Measurements from ENCODE around the gene UNC5B.
A peak's percentile ranks its signal among the peaks of the same experiment; 100 is the strongest.

The UNC5B gene

DNA sequence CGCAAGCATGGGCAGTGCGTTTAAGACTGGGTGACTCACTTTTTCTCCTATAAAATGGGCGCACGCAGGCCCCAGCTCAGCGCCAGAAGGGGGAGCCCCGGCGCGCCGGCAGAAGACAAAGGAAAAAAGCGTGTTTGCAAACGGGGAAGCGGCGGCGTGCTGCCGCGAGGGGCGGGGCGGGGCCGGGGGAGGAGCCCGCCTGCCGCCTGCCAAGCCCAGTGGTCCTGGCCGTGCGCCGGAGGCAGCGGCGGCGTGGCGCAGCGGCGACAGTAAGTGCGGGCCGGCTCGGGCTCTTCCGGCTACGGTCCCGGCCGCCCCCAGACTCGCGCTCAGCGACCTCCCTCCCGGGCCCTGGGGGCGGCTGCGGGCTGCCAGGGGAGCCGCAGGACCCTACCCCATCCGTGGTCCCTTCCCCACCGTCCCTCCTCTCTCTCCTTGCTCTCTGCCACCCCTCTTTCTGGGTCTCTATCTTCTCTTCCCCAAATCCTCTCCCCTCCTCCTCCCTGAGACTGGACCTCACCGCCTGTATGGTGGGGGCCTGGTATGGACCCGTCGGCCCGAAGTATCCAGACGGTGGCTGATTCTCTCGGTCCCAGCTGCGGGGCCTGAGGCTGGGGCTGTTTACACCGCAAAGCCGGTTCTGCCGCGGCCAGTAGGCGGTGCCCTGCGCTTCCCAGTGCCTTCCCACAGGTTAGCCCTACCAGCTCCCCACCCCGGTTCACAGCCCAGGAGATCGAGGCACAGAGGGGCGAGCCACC is 106.9 kb downstream of the UNC5B start, which contains the start of gene SLC29A3:
SLC29A3 (plus strand) TSS at position 218 of the 758 bp plus-strand sequence; CDS start at position 269, 51 bp downstream.
- Histone ChIP-seq H3K4me1 (ENCODE audit: control extremely low read depth in 1 of 4, control insufficient read depth in 4 of 4, insufficient read depth in 4 of 4, low read length in 3 of 4) (peaks cover 3 to 43% (median 37%) of the 10 kb centered on the region in 4 experiments), H3K9me3 (ENCODE audit: control extremely low read depth in 1 of 5, control insufficient read depth in 4 of 5, insufficient read depth in 2 of 5, low read depth in 1 of 5, low read length in 4 of 5) (no peaks in the 10 kb centered on the region), H3K4me3 (ENCODE audit: control insufficient read depth in 1 of 7, extremely low read depth in 1 of 7, insufficient read depth in 4 of 7, low read depth in 2 of 7, low read length in 6 of 7) (peak within 1 kb of the TSS; percentile 58 to 88 (median 81)), H3K36me3 (ENCODE audit: control insufficient read depth in 4 of 4, insufficient read depth in 4 of 4, low read length in 3 of 4) (peaks cover 3 to 18% (median 14%) of the 10 kb centered on the region in 4 experiments), H3K27me3 (replicated peaks in 2 of 5; ENCODE audit: control insufficient read depth in 4 of 5, insufficient read depth in 5 of 5, low read length in 4 of 5) (no peaks in the 10 kb centered on the region), H3K27ac (ENCODE audit: insufficient read depth in 1 of 2, low read depth in 1 of 2, low read length in 2 of 2, poor library complexity in 1 of 2, severe bottlenecking in 2 of 2) (peak within 1 kb of the TSS; percentile 7 to 50)
- DNase-seq: peak; percentile 82 to 91 (median 85)
- CTCF ChIA-PET: interaction anchor here (0.6 to 8.2 kb wide), 29 partner anchors 10 to 492 kb away, joined by 3 to 68 read pairs (median 4); no protein-coding TSS in a partner anchor
- under 1% methylated on average over 37 of the region's 62 CpGs for WGBS (ENCODE audit: insufficient coverage)
- POLR2A ChIA-PET: interaction anchor here (0.6 to 0.7 kb wide), 2 partner anchors 16 to 65 kb away, joined by 3 read pairs; no protein-coding TSS in a partner anchor

DNA sequence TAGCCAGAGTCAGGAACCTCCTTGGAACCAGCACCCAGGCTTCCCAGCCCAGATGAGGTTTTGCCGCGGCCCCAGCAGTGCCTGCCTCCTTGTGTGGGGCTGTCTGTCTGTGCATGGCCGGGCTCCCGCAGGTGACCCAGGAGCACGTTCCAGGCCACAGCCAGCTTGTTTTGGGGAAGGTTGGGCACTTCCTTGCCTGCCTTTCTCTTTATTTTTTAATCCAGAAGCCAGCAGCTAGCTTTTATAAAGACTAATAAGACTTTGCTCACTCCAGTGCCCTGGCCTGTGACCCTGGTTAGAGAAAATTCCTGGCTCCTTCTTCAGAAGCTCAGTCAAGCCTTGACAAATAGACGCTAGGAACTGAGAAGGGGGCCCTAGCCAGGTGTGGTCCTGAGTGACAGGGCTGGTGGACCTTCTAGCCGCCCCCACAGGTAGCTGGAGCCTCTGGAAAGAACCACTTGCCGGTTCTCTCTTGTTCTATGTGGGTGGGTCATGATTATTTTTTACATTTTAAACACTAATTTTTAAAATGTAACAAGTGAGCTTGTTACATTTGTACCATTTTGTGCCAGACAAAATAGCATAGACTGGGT is 107.5 kb downstream of the UNC5B start:
- WGBS (ENCODE audit: insufficient coverage): 17% methylated on average over 3 of the region's 8 CpGs
- peaks cover 5 to 24% (median 17%) of the 10 kb centered on the region in 4 experiments for H3K36me3 ChIP-seq (ENCODE audit: control insufficient read depth in 4 of 4, insufficient read depth in 4 of 4, low read length in 3 of 4)
- no peaks in the 10 kb centered on the region for H3K9me3 ChIP-seq (ENCODE audit: control extremely low read depth in 1 of 5, control insufficient read depth in 4 of 5, insufficient read depth in 2 of 5, low read depth in 1 of 5, low read length in 4 of 5)
- ChIA-PET CTCF (interaction anchor here (0.6 to 8.2 kb wide), 25 partner anchors 9 to 452 kb away, joined by 3 to 68 read pairs (median 4); no protein-coding TSS in a partner anchor), POLR2A (interaction anchor here (0.6 kb wide), 1 partner anchor 17 kb away, joined by 3 read pairs; no protein-coding TSS in a partner anchor)
- DNase-seq: no peak
- peak overlapping the region in 1 of 2 experiments; percentile 50 for H3K27ac ChIP-seq (ENCODE audit: insufficient read depth in 1 of 2, low read depth in 1 of 2, low read length in 2 of 2, poor library complexity in 1 of 2, severe bottlenecking in 2 of 2)
- no peaks in the 10 kb centered on the region for H3K27me3 ChIP-seq (replicated peaks in 2 of 5; ENCODE audit: control insufficient read depth in 4 of 5, insufficient read depth in 5 of 5, low read length in 4 of 5)
- H3K4me1 ChIP-seq (ENCODE audit: control extremely low read depth in 1 of 4, control insufficient read depth in 4 of 4, insufficient read depth in 4 of 4, low read length in 3 of 4): peaks cover 3 to 38% (median 33%) of the 10 kb centered on the region in 4 experiments
- peak overlapping the region; percentile 58 to 88 (median 81) for H3K4me3 ChIP-seq (ENCODE audit: control insufficient read depth in 1 of 7, extremely low read depth in 1 of 7, insufficient read depth in 4 of 7, low read depth in 2 of 7, low read length in 6 of 7)

DNA sequence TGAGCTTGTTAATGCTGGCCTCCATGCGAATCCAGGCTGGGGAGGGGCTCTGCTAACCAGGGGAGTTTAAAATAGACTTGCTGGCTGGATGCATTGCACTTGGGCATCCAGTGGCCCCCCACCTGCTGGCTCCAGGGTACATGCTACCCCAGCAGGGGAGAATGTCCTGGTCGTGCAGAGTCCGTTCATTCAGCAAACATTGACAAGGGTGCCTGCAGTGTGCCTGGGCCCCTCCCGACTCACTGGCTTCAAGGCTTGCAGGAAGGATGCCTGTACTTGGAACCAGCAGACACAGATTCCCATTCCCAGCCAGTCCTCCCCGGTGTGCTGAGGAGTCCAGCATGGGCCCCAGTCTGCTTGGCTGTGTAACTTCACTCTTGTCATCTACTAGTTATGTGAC is 108.2 kb downstream of the UNC5B start:
- WGBS (ENCODE audit: insufficient coverage): 100% methylated on average over 5 of the region's 5 CpGs
- no peak for DNase-seq

DNA sequence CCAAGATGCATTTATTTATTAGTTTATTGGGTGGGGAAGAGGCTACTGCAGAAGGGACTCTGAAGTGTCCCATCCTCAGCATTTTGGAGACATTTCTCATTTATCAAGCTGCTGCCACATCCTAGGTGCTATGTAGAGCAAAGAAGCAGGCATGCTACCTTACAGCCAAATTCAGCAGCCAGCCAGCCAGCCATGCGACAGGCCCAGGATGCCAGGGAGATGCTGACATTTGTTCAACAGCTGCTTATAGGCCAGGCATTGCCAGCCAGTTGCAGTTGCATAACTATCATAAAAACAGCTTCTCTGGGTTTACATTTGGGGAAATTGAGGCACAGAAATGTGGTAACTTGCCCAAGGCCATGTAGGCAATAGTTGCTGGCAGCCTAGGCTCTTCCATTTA is 109.0 kb downstream of the UNC5B start:
- ChIA-PET CTCF (interaction anchor here (0.7 to 8.2 kb wide), 4 partner anchors 8 to 77 kb away, joined by 3 to 68 read pairs (median 3); no protein-coding TSS in a partner anchor), POLR2A (no interaction called here)
- H3K4me3 ChIP-seq (ENCODE audit: control insufficient read depth in 1 of 7, extremely low read depth in 1 of 7, insufficient read depth in 4 of 7, low read depth in 2 of 7, low read length in 6 of 7): no peak overlapping the region
- 100% methylated on average over 1 of the region's 1 CpG for WGBS (ENCODE audit: insufficient coverage)
- no peaks in the 10 kb centered on the region for H3K9me3 ChIP-seq (ENCODE audit: control extremely low read depth in 1 of 5, control insufficient read depth in 4 of 5, insufficient read depth in 2 of 5, low read depth in 1 of 5, low read length in 4 of 5)
- DNase-seq: no peak
- peaks cover 0 to 26% (median 23%) of the 10 kb centered on the region in 4 experiments for H3K4me1 ChIP-seq (ENCODE audit: control extremely low read depth in 1 of 4, control insufficient read depth in 4 of 4, insufficient read depth in 4 of 4, low read length in 3 of 4)
- no peak overlapping the region for H3K27ac ChIP-seq (ENCODE audit: insufficient read depth in 1 of 2, low read depth in 1 of 2, low read length in 2 of 2, poor library complexity in 1 of 2, severe bottlenecking in 2 of 2)
- H3K36me3 ChIP-seq (ENCODE audit: control insufficient read depth in 4 of 4, insufficient read depth in 4 of 4, low read length in 3 of 4): peaks cover 7 to 37% (median 23%) of the 10 kb centered on the region in 4 experiments
- H3K27me3 ChIP-seq (replicated peaks in 2 of 5; ENCODE audit: control insufficient read depth in 4 of 5, insufficient read depth in 5 of 5, low read length in 4 of 5): no peaks in the 10 kb centered on the region

More for the DNA sequence above, 108.2 kb downstream of the UNC5B start:
- Histone ChIP-seq H3K36me3 (ENCODE audit: control insufficient read depth in 4 of 4, insufficient read depth in 4 of 4, low read length in 3 of 4) (peaks cover 7 to 31% (median 21%) of the 10 kb centered on the region in 4 experiments), H3K9me3 (ENCODE audit: control extremely low read depth in 1 of 5, control insufficient read depth in 4 of 5, insufficient read depth in 2 of 5, low read depth in 1 of 5, low read length in 4 of 5) (no peaks in the 10 kb centered on the region), H3K27me3 (replicated peaks in 2 of 5; ENCODE audit: control insufficient read depth in 4 of 5, insufficient read depth in 5 of 5, low read length in 4 of 5) (no peaks in the 10 kb centered on the region), H3K27ac (ENCODE audit: insufficient read depth in 1 of 2, low read depth in 1 of 2, low read length in 2 of 2, poor library complexity in 1 of 2, severe bottlenecking in 2 of 2) (no peak overlapping the region), H3K4me3 (ENCODE audit: control insufficient read depth in 1 of 7, extremely low read depth in 1 of 7, insufficient read depth in 4 of 7, low read depth in 2 of 7, low read length in 6 of 7) (no peak overlapping the region), H3K4me1 (ENCODE audit: control extremely low read depth in 1 of 4, control insufficient read depth in 4 of 4, insufficient read depth in 4 of 4, low read length in 3 of 4) (peaks cover 2 to 34% (median 31%) of the 10 kb centered on the region in 4 experiments)
- CTCF ChIA-PET: interaction anchor here (0.9 to 8.2 kb wide), 18 partner anchors 8 to 388 kb away, joined by 3 to 68 read pairs (median 6); no protein-coding TSS in a partner anchor
- POLR2A ChIA-PET: no interaction called here

DNA sequence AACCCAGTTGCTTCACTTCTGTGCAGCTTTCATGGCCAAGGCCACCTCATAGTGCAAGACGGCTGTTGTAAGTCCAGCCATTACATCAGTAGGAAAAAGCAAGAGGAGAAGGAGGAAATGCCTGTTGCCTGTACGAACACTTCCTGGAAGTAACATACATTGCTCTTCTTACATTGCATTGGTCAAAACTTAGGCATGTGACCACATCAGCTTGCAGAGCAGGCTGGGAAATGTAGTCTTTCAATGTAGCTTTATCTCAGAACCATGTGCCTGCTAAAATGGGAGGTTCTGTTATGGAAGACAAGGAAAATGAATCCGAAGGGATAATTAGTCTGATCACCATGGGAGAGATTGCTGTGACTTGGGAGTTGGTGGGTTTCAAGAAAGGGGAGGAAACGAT is 111.0 kb downstream of the UNC5B start:
- 100% methylated on average over 3 of the region's 4 CpGs for WGBS (ENCODE audit: insufficient coverage)
- Histone ChIP-seq H3K27me3 (replicated peaks in 2 of 5; ENCODE audit: control insufficient read depth in 4 of 5, insufficient read depth in 5 of 5, low read length in 4 of 5) (no peaks in the 10 kb centered on the region), H3K27ac (ENCODE audit: insufficient read depth in 1 of 2, low read depth in 1 of 2, low read length in 2 of 2, poor library complexity in 1 of 2, severe bottlenecking in 2 of 2) (no peak overlapping the region), H3K4me1 (ENCODE audit: control extremely low read depth in 1 of 4, control insufficient read depth in 4 of 4, insufficient read depth in 4 of 4, low read length in 3 of 4) (peaks cover 0 to 16% (median 14%) of the 10 kb centered on the region in 4 experiments), H3K36me3 (ENCODE audit: control insufficient read depth in 4 of 4, insufficient read depth in 4 of 4, low read length in 3 of 4) (peaks cover 11 to 56% (median 35%) of the 10 kb centered on the region in 4 experiments), H3K4me3 (ENCODE audit: control insufficient read depth in 1 of 7, extremely low read depth in 1 of 7, insufficient read depth in 4 of 7, low read depth in 2 of 7, low read length in 6 of 7) (no peak overlapping the region), H3K9me3 (ENCODE audit: control extremely low read depth in 1 of 5, control insufficient read depth in 4 of 5, insufficient read depth in 2 of 5, low read depth in 1 of 5, low read length in 4 of 5) (no peaks in the 10 kb centered on the region)
- DNase-seq: peak; percentile 21 to 54 (median 33)
- ChIA-PET POLR2A (no interaction called here), CTCF (interaction anchor here (1.0 to 1.6 kb wide), 8 partner anchors 8 to 475 kb away, joined by 3 to 4 read pairs (median 3); no protein-coding TSS in a partner anchor)

DNA sequence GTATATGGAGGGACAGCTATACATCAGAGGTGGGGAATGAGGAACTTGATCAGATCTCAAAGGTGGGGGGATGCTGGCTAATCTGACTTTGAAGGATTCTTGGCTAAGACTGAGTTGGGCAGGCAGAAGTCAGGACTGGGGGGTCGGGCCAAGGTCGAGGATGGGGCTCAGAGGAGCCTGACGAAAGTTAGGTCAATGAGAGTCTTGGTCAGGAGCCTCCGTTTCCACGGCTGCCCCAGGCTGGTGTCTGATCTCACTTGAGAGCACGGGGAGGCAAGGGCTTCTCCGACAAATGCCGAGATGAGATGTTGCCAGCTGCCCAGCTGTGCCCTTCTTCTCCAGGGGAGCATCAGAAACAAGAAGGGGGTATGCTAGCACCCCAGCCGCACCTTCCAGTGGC is 112.4 kb downstream of the UNC5B start:
- Histone ChIP-seq H3K9me3 (ENCODE audit: control extremely low read depth in 1 of 5, control insufficient read depth in 4 of 5, insufficient read depth in 2 of 5, low read depth in 1 of 5, low read length in 4 of 5) (no peaks in the 10 kb centered on the region), H3K27me3 (replicated peaks in 2 of 5; ENCODE audit: control insufficient read depth in 4 of 5, insufficient read depth in 5 of 5, low read length in 4 of 5) (no peaks in the 10 kb centered on the region), H3K27ac (ENCODE audit: insufficient read depth in 1 of 2, low read depth in 1 of 2, low read length in 2 of 2, poor library complexity in 1 of 2, severe bottlenecking in 2 of 2) (no peak overlapping the region), H3K36me3 (ENCODE audit: control insufficient read depth in 4 of 4, insufficient read depth in 4 of 4, low read length in 3 of 4) (peaks cover 11 to 68% (median 41%) of the 10 kb centered on the region in 4 experiments), H3K4me1 (ENCODE audit: control extremely low read depth in 1 of 4, control insufficient read depth in 4 of 4, insufficient read depth in 4 of 4, low read length in 3 of 4) (peaks cover 0 to 8% (median 7%) of the 10 kb centered on the region in 4 experiments), H3K4me3 (ENCODE audit: control insufficient read depth in 1 of 7, extremely low read depth in 1 of 7, insufficient read depth in 4 of 7, low read depth in 2 of 7, low read length in 6 of 7) (no peak overlapping the region)
- ChIA-PET POLR2A (no interaction called here), CTCF (interaction anchor here (1.2 to 8.2 kb wide), 3 partner anchors 8 to 474 kb away, joined by 3 to 68 read pairs (median 3); partner anchors contain the start of gene SLC29A3)
- no peak for DNase-seq
- 94% methylated on average over 9 of the region's 9 CpGs for WGBS (ENCODE audit: insufficient coverage)

Data from common myeloid progenitor, CD34-positive (primary cell).